Stimulated activated naive B cell treated with anti-CD40 and anti-IgM and Interleukin-4, amounts not matched to agents 10 μg/mL and 1 μg/mL and 100 μg/mL, for 72 hours (primary cell): ENCODE data around the gene GPHN.
A peak's percentile ranks its signal among the peaks of the same experiment; 100 is the strongest.

Experiments used
- ATAC-seq, 2 donors: fragments of 150-1000 bp; cut with Tn5 transposase; replicated peaks; 2 replicates each; pipeline ENCODE4 v1.10.0; 2021; ENCODE audit warnings: moderate library complexity in 1 of 2
- DNase-seq: peaks from one replicate; pipeline ENCODE4 v3.0.0; 2021
- H3K27ac Mint-ChIP-seq: one replicate; pipeline ENCODE4 v1.8.0; 2022; ENCODE audit warnings: mild to moderate bottlenecking, mixed read lengths
- H3K27me3 Mint-ChIP-seq, 2 donors: one replicate each; pipeline ENCODE4 v1.8.0; 2022; ENCODE audit warnings: mixed read lengths in 2 of 2
- H3K36me3 Mint-ChIP-seq, 2 donors: one replicate each; pipeline ENCODE4 v1.8.0; 2022; ENCODE audit warnings: mixed read lengths in 2 of 2, mild to moderate bottlenecking in 1 of 2
- H3K4me1 Mint-ChIP-seq, 2 donors: one replicate each; pipeline ENCODE4 v1.8.0; 2022; ENCODE audit warnings: mixed read lengths in 2 of 2, mild to moderate bottlenecking in 1 of 2
- H3K4me3 Mint-ChIP-seq, 2 donors: one replicate each; pipeline ENCODE4 v1.8.0; 2022; ENCODE audit warnings: mild to moderate bottlenecking in 2 of 2, mixed read lengths in 2 of 2, moderate library complexity in 1 of 2
- H3K9me3 Mint-ChIP-seq, 2 donors: one replicate each; pipeline ENCODE4 v1.8.0; 2022; ENCODE audit warnings: mixed read lengths in 2 of 2, mild to moderate bottlenecking in 1 of 2

The GPHN gene

DNA sequence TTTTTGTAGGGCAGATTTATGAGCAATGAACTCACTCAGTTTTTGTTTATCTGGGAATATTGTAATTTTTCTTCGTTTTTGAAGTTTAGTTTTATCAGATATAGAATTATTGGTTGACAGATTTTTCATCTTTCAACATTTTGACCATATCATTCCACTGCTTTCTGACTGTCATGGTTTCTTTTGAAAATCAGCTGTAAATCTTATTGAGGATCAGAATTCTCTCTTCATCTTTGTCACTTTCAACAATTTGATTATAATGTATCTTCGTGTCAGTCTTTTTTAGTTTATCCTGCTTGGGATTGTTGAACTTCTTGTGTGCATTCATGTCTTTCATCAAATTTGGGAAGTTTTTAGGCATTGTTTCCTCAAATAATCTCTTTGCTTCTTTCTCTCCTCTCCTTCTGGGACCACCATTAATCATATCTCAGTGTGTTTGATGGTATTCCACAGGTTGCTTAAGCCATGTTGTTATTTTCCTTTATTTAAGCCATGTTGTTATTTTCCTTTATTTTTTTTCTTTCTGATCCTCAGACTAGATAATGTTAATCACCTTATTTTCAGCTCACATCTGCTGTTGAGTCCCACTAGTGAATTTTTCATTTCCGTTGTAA, 451.6 kb downstream of the GPHN start:
- Mint-ChIP-seq H3K9me3 (peaks cover 15 to 19% of the 10 kb centered on the region in 2 donors), H3K4me3 (no peak overlapping the region), H3K4me1 (no peaks in the 10 kb centered on the region), H3K36me3 (peaks cover 39 to 59% of the 10 kb centered on the region in 2 donors), H3K27me3 (no peaks in the 10 kb centered on the region), H3K27ac (no peak overlapping the region)
- DNase-seq, result no peak
- no peak for ATAC-seq

DNA sequence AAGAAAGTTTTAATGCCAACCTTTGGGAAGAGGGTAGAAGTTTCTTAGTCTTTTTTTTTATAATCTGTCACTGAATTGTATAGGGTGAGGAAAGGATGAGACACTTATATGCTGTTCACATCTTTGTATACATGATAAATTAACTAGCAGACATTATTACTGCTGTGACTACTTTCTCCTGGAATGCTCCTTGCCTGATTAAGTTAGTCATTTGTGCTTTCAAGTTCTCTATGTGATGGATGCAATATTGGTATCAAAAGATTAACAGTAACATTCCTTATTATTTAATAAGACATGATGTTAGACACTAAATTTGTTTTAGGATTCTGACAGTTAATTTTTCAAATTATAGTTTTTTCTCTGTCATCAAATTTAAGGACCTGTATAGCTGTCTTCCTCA, 457.9 kb downstream of the GPHN start:
- Mint-ChIP-seq H3K9me3 (peaks cover 2 to 8% of the 10 kb centered on the region in 2 donors), H3K27ac (no peak overlapping the region), H3K27me3 (no peaks in the 10 kb centered on the region), H3K36me3 (peaks cover 23 to 29% of the 10 kb centered on the region in 2 donors), H3K4me3 (no peak overlapping the region), H3K4me1 (no peaks in the 10 kb centered on the region)
- DNase-seq, result no peak
- no peak for ATAC-seq

DNA sequence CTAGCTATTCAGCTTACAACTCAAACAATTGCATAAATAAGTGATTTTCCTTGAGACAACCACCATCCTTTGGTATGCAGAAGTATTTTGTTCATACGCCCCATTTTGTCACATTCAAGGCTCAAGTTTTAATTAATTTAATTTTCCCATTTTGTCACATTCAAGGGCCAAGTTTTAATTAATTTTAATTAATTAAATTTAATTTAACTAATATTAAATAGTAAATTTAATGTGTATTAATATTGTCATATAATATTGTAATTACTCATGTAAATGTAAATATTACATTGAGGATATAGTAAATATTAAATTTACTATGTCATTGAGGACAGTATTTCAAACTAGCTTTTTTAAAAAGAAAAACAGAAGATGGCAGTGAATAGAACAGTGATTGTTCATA, 464.5 kb downstream of the GPHN start:
- Mint-ChIP-seq H3K4me3 (no peak overlapping the region), H3K9me3 (no peaks in the 10 kb centered on the region), H3K36me3 (peaks cover 3 to 4% of the 10 kb centered on the region in 2 donors), H3K27me3 (no peaks in the 10 kb centered on the region), H3K4me1 (no peaks in the 10 kb centered on the region), H3K27ac (no peak overlapping the region)
- DNase-seq (no peak), ATAC-seq (no peak)

DNA sequence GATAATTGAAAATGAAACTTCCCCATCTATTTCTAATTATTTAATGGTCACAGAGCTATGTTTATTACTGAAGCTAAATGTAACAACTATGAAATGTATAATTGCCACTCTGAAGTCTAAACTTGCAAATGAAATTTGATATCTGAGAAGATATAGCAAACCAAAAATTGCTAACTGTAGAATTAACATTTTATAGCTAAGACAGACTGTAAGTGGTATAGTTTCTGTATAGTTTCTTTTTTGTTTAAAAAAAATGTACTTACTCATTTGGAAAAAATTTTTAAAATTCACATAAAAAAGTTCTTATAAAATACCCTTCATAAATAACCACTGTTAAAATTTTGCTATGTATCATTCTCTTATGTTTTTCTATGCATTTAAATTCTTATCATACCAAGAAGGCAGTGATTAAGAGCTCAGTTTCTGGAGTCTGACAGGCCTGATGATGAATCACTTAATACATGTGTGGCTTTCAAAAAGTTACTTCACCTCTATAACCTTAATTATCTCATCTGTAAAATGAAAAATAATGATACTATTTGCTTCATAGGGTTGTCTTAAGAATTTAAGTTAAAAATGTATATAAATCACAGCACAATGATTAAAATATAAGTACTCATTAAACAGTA, 466.6 kb downstream of the GPHN start:
- Mint-ChIP-seq H3K27me3 (no peaks in the 10 kb centered on the region), H3K27ac (no peak overlapping the region), H3K9me3 (no peaks in the 10 kb centered on the region), H3K4me3 (no peak overlapping the region), H3K36me3 (peaks cover 3 to 4% of the 10 kb centered on the region in 2 donors), H3K4me1 (no peaks in the 10 kb centered on the region)
- ATAC-seq, result no peak
- DNase-seq, result no peak

DNA sequence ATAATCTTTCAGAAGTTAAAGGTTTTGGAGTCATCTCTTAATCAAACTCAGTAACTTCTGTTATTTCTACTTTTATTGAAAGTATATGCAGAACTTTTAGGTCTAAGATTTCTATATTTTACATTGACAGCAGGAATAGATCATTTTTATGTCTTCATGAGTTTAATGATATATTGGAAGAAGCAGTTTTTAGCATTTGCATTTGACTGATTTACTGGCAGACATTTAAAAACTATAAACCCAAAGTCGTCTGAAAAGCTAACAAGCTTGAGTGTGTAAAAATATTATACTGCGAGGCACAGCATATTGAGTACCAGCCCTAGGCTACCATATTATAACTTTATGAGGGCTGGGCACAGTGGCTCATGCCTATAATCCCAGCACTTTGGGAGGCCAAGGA, 467.3 kb downstream of the GPHN start:
- Mint-ChIP-seq H3K36me3 (peaks cover 3 to 4% of the 10 kb centered on the region in 2 donors), H3K4me3 (no peak overlapping the region), H3K4me1 (no peaks in the 10 kb centered on the region), H3K27ac (no peak overlapping the region), H3K27me3 (no peaks in the 10 kb centered on the region), H3K9me3 (no peaks in the 10 kb centered on the region)
- no peak for ATAC-seq
- DNase-seq, result no peak

DNA sequence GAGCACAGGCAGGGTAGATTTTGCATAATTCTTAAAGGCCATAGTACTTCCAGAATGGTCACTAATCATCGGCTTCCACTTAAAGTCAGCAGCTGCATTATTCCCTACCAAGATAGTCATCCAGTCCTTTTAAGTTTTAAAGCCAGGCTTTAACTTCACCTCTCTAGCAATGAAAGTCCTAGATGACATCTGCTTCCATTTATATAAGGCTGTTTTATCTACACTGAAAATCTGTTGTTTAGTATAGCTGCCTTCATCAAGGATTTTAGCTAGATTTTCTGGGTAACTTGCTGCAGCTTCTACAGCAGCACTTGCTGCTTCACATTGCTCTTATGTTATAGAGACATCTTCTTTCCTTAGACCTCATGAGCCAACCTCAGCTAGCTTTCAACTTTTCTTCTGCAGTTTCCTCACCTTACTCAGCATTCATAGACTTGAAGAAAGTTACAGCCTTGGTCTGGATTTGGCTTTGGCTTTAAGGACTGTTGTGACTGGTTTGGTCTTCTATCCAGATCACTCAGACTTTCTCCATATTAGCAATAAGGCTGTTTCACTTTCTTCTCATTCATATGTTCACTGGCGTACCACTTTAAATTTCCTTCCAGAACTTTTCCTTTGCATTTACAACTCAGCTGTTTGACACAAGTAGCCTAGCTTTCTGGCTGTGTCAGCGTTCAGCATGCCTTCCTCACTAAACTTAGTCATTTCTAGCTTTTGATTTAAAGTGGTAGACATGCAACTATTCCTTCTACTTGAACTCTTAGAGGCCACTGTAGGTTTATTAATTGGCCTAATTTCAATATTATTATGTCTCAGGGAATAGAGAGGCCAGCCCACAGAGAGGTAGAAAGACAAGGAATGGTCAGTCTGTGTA, 471.4 kb downstream of the GPHN start:
- H3K27me3 Mint-ChIP-seq, result no peaks in the 10 kb centered on the region
- no peaks in the 10 kb centered on the region for H3K9me3 Mint-ChIP-seq
- H3K4me1 Mint-ChIP-seq, result no peaks in the 10 kb centered on the region
- DNase-seq, result no peak
- H3K27ac Mint-ChIP-seq, result no peak overlapping the region
- H3K4me3 Mint-ChIP-seq, result no peak overlapping the region
- no peak for ATAC-seq
- no peaks in the 10 kb centered on the region for H3K36me3 Mint-ChIP-seq

DNA sequence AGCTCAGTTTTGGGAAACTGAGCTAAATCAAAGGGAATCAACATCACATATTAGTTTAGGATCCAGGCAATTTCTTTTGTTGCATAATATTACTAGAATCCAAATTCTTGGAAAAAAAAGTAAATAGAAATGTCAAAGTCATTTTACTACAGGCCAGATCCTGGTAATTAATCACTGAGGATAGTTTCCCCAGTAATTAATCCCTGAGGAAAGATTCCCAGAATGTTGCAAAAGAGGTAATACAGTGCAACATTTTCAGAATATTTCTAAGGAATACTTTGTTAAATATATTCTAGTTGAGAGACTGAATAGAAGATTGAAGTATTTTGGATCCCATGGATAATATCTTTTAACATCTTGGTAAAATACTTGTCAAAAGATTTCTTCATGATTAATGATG, 474.3 kb downstream of the GPHN start:
- no peak overlapping the region for H3K27ac Mint-ChIP-seq
- H3K9me3 Mint-ChIP-seq, result no peaks in the 10 kb centered on the region
- peaks cover 0 to 5% of the 10 kb centered on the region in 2 donors for H3K36me3 Mint-ChIP-seq
- H3K27me3 Mint-ChIP-seq, result no peaks in the 10 kb centered on the region
- ATAC-seq, result no peak
- no peak for DNase-seq
- no peak overlapping the region for H3K4me3 Mint-ChIP-seq
- no peaks in the 10 kb centered on the region for H3K4me1 Mint-ChIP-seq

DNA sequence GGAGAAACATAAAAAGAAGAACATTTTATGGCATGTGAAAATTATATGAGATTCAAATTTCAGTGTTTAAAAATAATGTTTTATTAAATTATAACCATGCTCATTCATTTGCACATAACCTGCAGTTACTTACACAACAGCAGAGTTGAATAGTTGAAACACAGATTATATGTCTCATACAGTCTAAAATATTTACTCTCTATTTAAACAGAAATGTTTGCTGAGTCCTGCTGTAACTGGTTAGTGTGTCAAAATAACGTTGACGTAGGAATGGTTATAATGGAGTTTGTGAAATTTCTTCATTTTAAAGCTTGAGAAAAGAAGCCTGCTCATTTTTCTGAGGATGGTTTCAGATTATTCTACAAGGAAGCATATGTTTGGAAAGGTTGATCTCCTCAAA, 484.8 kb downstream of the GPHN start:
- DNase-seq, result no peak
- ATAC-seq, result no peak
- Mint-ChIP-seq H3K4me3 (no peak overlapping the region), H3K36me3 (peaks cover 4 to 7% of the 10 kb centered on the region in 2 donors), H3K27me3 (no peaks in the 10 kb centered on the region), H3K27ac (no peak overlapping the region), H3K9me3 (no peaks in the 10 kb centered on the region), H3K4me1 (no peaks in the 10 kb centered on the region)

DNA sequence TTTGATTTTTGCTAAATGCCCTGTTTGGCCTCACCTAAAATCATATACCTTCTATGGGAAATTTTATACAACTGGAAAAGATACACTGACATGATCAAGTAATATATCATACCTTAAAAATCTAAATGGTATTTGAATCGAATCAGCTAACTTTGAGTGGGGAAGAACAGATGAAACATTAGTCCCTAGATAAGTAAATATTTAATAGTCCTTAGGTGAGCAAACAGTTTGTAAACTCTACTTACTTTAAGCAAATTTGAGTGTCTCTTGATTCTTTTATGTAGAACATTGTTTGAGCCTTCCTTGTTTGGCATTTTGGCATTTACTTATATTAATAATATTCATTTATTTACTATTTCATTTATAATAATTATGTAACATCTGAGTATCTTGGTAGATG, 485.6 kb downstream of the GPHN start:
- DNase-seq, result no peak
- ATAC-seq, result no peak
- Mint-ChIP-seq H3K36me3 (peaks cover 4 to 7% of the 10 kb centered on the region in 2 donors), H3K27me3 (no peaks in the 10 kb centered on the region), H3K4me1 (no peaks in the 10 kb centered on the region), H3K4me3 (no peak overlapping the region), H3K9me3 (no peaks in the 10 kb centered on the region), H3K27ac (no peak overlapping the region)

DNA sequence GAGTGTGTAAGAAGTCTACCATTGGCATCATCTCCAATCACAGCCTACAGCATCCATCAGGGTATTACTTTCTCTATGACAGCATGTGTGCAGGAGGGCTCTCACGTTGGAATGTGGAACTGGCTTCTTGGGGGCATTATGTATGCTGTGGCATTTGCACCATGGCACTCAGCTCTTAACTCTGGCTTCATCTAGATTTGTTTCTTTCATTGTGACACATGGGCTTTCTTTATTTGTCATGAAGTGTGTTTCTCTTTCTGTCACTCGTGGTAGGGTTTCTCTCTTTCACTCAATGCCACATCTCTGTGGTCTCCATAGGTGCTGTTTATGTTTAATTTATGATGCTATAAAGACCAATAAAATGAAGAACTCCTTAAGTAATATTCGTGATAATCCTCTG, 490.1 kb downstream of the GPHN start:
- Mint-ChIP-seq H3K4me1 (no peaks in the 10 kb centered on the region), H3K4me3 (no peak overlapping the region), H3K36me3 (peaks cover 0 to 5% of the 10 kb centered on the region in 2 donors), H3K27ac (no peak overlapping the region), H3K9me3 (no peaks in the 10 kb centered on the region), H3K27me3 (no peaks in the 10 kb centered on the region)
- ATAC-seq, result peak in 1 of 2 donors; percentile 51
- DNase-seq, result no peak

DNA sequence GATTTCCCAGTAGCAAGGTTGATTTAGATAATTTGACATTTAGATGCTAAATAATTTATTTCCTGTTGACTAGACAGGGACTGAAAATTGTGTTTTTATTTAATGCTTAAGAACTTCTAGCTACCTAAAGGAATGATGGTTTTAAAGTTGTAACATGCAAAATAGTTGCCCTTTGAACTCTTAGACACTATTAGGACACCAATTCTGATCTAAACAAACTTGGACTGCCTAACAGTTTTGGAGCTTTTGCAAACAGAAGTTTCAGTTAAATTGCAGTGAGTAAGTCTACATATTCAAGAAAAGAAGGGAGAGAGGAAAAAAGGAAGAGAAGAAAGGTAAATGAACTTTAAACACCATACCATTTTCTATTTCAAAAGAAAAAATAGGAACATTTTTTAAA, 492.0 kb downstream of the GPHN start:
- no peak overlapping the region for H3K27ac Mint-ChIP-seq
- DNase-seq, result no peak
- no peaks in the 10 kb centered on the region for H3K4me1 Mint-ChIP-seq
- no peaks in the 10 kb centered on the region for H3K9me3 Mint-ChIP-seq
- no peak for ATAC-seq
- no peaks in the 10 kb centered on the region for H3K27me3 Mint-ChIP-seq
- no peak overlapping the region for H3K4me3 Mint-ChIP-seq
- H3K36me3 Mint-ChIP-seq, result peaks cover 3 to 4% of the 10 kb centered on the region in 2 donors

DNA sequence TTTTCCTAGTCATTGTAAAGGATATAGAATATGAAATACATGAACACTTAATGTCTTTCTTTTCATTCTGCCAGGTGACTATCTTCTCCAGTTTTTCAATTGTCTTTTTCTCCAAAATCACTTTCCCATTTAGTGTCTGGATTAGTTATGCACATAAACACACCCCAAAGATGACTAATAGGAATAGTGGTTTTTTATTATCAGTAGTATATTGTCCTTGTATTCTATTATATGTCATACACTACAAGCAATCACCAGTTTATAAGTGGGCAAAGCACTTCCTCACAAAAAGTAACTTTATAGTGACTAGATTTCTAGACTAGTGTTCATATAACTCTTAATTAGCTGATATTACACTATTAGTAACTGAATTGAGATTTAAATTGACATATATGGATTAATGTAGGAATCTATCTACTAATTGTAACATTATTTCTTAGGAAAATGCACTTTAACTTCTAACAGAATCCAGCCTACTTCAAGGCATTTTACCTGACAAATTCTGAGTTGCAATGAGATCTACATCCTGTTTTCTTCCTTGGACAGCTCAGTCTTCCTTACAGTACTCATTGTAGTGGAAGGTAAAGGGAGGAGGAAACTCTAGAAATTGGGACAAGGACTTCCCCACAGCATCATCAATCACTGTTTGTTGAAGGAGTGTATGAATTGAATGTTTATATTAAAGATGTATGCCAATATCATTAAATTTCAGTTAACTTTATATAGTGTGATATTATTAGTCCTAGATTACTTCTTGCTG, 495.2 kb downstream of the GPHN start:
- no peak for ATAC-seq
- no peak overlapping the region for H3K27ac Mint-ChIP-seq
- H3K9me3 Mint-ChIP-seq, result no peaks in the 10 kb centered on the region
- H3K4me3 Mint-ChIP-seq, result no peak overlapping the region
- no peaks in the 10 kb centered on the region for H3K27me3 Mint-ChIP-seq
- H3K36me3 Mint-ChIP-seq, result peaks cover 3 to 11% of the 10 kb centered on the region in 2 donors
- no peak for DNase-seq
- H3K4me1 Mint-ChIP-seq, result no peaks in the 10 kb centered on the region

DNA sequence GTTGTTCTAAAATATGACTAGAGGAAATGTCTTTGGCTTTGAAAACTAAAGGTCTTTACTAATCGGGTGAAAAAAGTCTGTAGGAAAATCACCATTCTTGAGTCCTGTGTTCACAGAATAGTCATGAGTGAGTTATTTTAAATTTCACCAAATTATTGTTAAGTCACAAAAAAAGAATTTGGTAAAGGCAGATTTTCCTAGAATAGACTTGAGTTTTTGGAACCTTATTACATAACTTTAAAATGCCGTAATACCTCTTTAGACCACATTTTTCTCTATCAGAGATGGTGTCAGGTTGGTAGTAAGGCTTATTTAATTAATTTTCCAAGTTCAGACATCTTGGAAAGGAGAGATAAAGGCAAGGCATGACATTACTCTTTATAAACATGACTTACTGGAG, 496.6 kb downstream of the GPHN start:
- Mint-ChIP-seq H3K4me1 (no peaks in the 10 kb centered on the region), H3K27ac (no peak overlapping the region), H3K27me3 (no peaks in the 10 kb centered on the region), H3K4me3 (no peak overlapping the region), H3K36me3 (peaks cover 0 to 11% of the 10 kb centered on the region in 2 donors), H3K9me3 (no peaks in the 10 kb centered on the region)
- ATAC-seq, result no peak
- DNase-seq, result no peak

DNA sequence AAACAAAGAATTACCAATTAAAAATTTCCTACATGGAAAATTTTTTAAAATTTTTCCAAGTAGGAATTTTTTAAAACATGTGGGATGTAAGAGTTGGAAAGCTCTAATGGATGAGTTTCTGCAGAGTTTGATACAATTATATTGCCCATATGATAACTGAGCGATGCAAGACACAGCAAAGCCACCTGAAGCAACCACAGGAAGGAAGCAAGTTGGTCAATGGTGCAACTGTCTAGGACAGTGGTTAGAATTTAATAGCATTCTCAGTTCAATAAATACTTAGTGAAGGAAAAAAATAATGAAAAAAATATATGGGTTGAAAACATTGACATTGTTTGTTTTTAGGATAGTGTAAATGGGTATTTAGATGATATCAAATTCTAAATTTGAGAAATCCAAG, 502.7 kb downstream of the GPHN start:
- Mint-ChIP-seq H3K27me3 (no peaks in the 10 kb centered on the region), H3K4me3 (no peak overlapping the region), H3K9me3 (no peaks in the 10 kb centered on the region), H3K27ac (no peak overlapping the region), H3K4me1 (no peaks in the 10 kb centered on the region), H3K36me3 (peaks cover 0 to 8% of the 10 kb centered on the region in 2 donors)
- no peak for ATAC-seq
- DNase-seq, result no peak
